HuH-7 (cell line): ENCODE results near the gene CAPS.

Source experiments
- DNase-seq: peaks from one replicate; pipeline ENCODE4 v3.0.0; 2011; ENCODE audit warnings: low spot score

CAPS gene

DNA sequence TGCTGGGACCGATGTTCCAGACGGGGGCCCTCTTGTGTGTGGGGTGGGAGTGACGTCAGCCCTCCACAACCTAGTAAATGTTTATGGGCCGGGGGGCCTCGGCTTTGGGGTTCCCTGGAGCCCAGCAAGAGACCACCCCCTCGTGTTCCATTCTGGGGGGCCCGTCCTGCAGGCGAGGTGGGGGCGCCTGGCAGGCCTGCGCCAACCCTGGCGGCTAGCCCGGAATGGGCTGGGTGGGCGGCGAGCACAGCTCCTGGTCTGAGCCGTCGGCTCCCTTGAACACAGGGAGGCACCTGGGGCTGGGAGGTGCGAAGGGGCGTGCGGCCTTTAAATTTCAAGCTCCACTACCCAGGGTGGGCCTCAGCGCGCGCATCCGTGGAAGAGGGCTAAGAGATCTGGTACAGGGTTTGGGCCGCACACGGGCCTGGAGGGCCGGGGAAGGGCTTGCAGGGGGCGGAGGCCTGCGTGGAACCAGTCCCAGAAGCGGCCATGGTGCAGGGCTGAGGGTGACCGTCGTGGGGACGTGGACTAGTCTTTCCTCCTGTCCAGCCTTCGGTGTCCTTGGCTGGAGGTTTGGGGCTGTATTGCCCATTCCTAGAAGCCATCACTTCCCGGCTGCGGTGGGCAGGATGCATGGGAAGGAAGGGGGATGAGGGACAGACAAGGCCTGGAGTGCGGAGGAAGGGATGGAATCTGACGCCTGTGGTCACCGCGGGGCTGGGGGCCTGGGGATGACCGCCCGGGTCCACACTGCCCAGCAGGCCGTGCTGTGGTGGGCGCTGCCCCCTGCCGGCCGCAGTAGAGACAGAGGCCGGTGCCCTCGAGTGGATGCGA, 21.9 kb upstream of the CAPS start:
- peak; percentile 72 for DNase-seq

DNA sequence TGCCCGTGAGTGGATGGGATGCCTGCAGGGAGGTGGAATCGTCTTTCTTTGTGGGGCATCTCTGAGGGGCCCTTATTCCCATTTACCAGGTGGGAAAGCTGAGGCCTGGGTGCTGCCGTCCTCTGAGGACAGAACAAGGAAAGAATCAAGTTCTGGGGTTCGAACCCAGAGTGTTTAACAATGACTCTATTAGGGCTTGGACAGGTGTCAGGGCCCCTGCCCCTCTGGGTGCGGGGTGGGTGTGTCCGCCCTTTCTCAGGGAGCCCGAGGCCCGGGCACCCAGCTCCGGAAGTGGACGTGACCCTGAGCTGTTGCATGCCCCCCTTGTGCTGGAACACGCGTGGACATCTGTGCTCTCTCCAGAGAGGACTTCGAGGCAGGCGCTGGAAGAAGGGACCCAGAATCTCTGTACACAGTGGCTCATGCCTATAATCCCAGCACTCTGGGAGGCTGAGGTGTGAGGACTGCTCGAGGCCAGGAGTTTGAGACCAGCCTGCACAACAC, 21.2 kb upstream of the CAPS start:
- DNase-seq = no peak

DNA sequence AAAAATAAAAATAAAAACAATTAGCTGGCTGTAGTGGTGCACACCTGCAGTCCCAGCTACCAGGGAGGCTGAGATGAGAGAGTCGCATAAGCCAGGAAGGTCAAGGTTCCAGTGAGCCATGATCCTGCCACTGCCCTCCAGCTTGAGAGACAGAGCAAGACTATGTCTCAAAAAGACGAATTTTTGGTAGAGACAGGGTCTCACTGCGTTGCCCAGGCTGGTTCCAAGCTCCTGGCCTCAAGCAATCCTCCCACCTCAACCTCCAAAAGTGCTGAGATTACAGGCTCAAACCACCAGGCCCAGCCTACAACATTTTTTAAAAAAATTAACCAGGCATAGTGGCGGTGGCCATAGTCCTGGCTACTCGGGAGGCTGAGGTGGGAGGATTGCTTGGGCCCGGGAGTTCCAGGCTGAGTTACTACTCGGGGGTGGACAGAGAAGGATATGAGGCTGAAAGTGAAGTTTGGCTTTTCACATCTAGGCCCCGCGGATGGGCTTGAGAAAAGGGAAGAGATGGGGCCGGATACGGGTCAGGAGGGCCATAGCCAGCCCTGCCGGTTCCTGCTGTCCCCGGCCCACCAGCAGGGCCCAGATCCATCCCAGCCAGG, 20.7 kb upstream of the CAPS start:
- DNase-seq = no peak

DNA sequence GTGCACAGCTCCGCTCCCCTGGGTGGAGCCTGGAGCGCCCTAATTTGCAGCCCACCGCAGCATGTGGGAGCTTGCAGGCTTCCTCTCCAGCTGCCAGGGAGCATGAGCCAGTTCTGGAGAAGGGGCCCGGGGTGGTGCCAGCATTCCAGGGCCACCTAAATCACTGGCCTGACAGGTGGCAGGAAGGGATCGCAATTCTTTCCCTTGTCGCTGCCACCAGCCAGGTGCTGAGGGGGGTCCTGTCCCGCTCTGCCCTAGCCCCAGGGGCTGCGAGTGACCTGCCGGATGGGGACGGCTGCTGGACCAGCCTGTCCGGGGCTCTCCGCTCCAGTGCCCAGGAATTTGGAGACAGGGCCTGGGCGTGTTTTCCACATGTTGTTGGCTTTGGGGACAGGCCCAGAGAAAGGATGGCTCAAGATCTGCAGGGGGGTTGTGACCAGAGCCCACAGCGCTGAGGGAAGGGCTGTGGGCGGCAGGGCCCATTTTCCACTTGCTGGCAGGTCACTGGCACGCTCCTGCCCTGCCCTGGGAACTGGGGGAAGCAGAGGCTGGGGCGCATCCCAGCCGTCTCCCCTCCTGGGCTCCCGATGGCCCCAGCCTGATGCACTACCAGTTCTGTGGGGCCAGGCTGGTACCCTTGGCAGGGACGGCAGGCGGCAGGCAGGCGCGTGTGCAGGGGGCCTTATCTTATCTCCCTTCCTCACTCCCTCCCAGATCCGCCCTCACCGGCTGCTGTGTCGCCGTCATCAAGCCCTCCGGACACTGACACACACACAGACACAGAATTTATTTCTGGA, 19.9 kb upstream of the CAPS start:
- no peak for DNase-seq

DNA sequence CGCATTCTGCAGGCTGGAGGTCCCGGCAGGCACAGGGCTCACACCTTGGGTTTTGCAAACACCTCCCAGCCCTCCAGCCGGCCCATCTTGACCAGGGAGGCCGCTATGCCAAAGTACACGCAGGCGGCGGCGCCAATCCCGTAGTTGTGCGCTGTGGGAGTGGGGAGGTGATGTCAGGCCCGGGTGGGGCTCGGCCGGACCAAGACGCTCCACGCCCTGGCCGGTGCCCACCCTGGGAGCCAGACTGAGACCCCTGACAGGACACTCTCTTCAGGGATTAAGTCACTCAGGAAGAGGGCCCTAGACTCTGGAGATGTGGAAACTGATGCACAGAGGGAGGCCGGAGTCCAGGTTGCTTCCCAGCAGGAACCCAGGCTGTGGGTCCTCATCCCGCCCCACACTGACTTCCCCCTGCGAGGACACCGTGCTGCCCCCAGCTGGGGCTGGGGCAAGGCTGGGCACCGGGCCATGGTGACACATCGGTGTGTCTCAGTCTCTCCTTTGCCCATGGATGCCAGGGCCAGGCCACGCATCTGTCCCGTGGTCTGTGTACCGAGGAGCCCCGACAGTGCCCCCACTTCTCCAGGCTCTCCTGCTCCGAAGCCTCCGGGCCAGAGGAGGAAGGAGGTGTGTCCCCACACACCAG, 19.2 kb upstream of the CAPS start:
- no peak for DNase-seq

DNA sequence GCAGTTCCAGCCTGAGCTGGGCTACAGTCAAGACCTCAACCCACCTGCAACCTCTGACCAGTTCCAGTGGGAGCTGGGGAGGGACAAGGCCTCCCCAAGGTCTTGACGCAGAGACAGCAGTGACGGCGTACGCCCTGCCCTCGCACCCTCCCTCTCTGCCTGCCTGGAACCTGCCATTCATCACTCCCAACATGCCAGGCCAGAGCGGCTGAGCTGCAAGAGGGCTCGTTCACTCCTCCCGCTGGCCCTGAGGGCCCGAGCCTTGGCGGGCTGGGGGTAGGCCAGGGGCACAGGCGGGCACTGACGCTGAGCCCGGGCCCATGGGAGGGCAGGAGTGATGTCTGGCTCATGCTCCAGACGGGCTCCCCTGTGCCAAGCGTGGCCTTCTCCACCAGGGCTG, 18.6 kb upstream of the CAPS start:
- DNase-seq = no peak

DNA sequence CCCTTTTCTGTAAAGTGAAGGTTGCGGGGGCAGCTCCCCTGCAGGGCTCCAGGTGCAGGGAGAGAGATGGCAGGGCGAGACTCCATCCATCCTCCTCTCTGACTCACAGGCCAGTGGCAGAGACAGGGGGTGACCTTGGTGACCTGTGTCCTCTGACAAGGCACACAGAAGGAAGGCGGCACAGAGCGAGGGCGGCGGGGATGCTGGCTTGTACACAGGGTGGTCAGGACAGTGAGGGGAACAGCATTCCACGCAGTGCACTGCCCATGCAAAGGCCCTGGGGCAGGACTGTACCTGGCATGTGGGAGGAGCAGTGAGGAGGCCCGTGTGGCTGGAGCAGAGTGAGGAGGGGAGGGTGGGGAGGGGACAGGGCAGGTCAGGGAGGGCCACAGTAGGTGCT, 18.2 kb upstream of the CAPS start:
- no peak for DNase-seq

DNA sequence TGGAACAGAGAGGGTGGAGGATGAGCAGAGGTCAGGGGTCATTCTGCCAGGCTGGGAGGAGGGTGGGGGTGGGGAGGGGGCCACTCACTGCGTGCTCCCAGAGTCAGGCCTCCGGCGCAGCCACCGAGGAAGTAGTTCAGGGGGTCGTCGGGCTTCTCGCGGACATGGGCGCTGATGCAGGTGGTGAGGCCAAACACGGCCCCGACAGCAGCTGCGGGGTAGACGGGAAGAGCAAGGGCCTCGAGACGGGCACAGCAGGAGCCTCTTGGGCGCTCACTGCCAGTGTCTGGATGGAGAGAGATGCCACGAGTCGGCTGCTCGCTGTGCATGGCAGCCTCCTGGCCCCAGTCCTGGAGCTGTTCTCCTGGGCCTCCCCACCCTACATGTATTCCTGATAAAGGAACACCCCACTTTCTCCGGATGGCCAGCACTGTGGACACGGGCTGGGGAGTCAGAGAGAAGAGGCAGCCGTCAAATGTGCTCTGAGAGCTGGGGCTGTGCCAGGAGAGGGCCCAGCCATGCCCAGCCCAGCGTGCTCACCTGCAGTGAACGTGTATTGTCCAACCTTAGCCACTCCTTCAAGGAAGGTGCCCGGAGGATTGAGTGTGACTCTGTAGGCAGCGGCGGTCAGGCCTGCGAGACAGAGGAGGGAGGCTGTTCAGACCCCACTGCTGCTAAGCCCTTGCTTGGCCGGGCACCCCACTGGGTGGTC, 17.5 kb upstream of the CAPS start:
- no peak for DNase-seq

DNA sequence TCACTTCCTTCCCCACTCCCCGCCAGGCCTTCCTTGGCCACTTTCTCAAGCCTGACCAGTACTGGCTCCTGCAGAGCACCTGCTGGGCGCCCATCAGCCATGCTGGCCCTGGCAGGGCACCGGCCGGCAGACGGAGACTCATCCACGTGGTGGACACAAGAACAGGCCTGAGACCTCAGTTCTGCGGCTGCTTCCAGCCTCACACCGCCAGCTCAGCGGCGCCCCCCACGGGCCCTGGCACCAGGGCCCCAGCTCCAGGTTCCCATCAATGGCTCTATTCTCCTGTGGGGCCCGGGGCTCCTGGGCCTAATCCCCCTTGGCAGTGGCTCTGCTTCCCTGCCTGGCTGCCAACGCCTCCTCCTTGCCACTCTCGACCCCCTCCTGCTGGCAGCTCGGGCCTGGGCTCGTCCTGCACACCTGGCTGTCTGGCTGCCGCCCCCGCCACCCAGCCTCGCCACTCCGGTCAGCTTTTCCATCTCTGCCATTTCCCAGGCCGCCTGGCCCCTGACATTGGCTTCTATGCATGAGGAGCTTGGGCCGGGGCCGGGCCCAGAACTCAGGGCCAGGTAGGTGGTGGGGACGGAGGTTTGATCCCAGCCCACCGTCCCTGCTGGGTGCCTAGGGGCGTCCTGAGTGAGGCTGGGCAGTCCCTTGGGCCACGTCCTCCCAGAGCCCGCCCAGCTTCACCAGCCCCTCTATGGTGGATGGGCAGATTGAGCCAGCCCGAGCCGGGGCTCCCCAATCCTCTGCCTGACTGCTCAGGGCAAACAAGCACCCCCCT, 16.7 kb upstream of the CAPS start:
- no peak for DNase-seq

DNA sequence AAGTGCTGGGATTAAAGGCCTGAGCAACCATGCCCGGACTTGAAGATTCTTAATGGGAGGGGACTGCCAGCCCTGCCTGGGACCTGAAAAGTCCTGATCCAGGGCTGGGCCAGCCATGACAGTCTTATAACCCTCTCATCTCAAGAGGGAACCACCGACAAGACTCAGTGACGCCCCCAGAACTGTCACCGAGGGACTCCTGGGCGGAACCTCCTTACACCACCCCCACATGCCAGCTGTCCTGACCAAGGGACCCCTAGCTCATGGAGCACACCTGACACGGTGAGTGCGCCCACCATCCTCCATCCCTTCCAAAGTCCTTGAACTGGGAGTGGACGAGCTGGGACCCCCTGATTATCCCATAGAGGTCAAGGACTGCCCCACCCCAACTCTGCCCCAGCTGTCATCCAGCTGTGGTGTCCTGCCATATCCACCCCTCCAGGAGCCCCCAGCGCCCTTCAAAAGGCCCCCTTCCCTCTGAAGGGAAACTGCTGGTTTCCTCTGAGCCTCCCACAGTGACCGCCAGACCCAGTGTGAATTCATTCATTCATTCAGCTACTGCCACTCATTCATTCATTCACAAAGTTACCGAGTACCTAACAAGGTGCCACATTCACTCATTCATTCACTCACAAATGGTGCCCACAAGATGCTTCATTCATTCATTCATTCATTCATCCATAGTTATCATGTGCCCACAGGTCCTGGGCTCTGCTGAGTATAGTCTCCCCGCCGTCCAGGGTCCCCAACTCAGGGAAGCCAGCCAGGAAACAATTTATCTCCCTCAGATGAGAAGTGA, 14.1 kb upstream of the CAPS start:
- DNase-seq = no peak

DNA sequence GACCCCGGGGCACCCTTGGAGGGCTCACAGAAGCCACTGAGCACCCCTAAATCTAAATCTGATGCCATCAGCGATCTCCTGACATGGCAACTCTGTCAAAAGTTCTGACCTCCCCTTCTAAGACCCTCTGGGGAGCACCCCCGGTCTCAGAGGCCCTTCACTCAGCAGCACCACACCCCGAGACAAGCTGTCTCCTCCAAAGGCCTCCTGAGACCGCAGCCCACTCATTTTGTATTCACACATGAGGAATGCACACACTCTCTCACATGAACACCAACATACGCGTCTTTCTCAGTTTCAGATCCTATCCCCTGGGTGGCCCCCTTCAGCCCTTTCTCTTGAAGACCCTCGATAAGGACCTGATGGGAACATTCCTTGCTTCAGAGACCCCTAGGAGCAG, 13.1 kb upstream of the CAPS start:
- DNase-seq = no peak

DNA sequence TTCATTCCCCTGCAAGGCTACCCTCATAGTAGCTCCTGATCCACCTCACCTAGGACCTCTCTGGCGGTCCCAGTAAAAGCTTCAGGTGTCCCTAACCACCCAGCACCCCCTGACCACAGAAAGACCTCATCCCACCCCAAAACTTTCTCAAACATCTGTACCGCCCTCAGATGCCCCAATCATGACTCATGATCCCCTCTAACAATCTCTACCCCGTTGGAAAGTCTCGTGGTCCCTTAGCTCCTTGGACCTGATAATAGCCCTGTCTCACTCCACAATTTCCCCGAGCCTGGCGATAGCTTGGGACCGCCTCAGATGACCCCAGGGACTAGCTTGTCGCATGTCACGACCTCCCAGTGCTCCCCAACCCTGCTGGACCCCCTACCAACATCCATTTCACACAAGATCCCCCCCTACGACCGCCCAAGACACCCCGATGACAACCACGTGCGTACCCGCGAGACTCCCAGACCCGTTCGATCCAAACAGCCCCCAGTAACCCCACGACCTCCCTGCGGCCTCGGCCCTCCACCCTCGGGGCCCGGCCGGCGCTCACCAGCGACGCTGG, 10.9 kb upstream of the CAPS start:
- DNase-seq = no peak

DNA sequence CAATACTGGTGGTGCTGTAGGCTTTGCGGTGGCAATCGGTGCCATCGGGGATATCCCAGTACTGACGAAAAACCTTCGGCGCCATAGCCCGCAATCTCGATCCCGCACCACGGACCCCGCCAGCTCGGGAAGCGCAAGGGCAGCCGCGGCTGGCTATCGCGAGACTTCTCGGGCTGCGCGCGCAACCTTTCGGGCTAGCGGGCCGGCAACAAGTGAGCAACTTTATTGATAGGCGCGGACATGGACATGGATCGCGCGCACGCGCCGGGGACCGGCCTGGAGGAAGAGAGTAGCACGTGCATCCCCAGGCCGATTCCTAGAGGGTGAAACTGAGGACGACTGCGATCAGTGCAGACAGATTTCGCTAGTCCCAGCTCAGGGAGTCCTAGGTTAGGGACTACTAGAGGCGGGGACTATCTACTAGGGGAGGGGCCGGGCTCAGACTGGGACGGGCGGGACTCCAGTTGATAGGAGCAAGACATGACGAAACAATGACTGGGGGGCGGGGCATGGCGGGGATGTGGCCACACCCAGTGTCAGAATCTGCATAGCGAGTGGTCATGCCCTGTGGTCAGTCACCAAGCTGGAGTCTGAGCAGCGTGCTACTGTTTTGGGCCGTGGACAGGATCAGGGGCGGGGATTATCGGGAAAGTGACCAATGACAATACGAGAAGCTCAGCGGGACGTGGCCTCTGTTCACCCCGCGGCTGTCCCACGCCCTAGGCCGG, 10.3 kb upstream of the CAPS start, which contains the start of gene NDUFA11:
TSS of gene NDUFA11 (minus strand) at position 167 of the 728 bp plus-strand sequence. CDS start at position 85, 82 bp downstream.
- peak; percentile 91 for DNase-seq

DNA sequence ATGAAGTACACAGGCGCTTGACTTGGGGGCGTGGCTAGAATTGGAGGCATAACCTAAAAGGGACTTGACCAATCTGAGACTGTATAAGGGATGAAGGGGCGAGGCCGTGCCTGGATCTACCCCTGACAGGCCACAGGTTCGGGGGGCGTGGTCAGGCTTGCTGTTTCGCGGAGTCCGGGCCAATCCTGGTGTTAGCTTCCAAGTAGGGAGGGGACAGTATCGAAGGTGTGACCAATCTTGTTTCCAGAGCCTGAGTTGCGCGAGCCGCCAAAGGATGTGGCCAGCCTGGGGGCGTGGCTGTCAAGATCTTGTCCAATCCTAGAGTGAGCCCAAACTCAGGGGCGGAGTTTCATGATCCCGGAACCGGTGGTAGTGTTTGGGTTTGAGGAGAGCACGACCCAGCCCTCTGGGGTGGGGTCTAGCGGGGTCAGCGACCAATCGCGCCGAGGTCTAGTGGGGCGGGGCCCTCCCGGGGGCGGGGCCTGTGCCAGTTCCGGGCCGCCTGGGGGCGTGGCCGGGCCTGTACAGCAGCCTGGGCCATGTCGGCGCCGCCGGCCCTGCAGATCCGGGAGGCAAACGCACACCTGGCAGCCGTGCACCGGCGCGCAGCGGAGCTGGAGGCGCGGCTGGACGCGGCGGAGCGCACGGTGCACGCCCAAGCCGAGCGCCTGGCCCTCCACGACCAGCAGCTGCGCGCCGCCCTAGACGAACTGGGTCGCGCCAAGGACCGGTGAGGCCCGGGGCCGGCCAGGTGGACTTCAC, 9.5 kb upstream of the CAPS start, which contains the start of gene VMAC:
TSS of gene VMAC (plus strand) at position 521 of the 762 bp plus-strand sequence. CDS start at position 540, 19 bp downstream.
- DNase-seq = peak; percentile 92

DNA sequence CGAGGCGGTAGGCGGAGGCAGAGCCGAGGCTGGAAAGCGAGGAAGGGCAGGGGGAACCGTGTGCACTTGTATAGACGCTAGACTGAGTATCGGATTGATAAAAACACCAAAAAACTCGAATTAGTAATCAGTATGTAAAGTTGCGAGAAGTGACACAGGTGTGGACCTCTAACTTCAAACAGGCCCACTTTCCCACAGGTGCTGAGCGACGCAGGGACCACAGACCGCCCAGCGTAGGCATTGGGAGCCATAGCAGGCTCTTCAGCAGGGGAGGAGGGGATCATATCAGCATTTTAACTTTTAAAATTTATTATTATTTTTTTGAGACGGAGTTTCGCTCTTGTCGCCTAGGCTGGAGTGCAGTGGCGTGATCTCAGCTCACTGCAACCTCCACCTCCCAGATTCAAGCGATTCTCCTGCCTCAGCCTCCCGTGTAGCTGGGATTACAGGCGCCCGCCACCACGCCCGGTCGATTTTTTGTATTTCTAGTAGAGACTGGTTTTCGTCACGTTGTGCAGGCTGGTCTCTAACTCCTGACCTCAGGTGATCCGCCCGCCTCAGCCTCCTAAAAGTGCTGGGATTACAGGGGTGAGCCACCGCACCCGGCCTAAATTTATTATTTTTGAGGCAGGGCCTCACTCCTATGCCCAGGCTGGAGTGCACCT, 8.8 kb upstream of the CAPS start:
- DNase-seq = no peak

DNA sequence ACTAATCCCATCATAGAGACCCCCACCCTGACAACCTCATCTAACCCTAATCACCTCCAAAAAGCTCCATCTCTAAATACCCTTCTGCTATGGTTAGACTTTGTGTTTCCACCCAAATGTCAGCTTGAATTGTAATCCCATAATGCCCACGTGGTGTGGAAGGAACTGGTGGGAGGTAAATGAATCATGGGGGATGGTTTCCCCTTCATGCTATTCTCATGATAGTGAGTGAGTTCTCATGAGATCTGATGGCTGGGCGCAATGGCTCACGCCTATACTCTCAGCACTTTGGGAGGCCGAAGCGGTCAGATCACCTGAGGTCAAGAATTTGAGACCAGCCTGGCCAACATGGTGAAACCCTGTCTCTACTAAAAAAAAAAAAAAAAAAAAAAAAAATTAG, 6.8 kb upstream of the CAPS start:
- DNase-seq = no peak

DNA sequence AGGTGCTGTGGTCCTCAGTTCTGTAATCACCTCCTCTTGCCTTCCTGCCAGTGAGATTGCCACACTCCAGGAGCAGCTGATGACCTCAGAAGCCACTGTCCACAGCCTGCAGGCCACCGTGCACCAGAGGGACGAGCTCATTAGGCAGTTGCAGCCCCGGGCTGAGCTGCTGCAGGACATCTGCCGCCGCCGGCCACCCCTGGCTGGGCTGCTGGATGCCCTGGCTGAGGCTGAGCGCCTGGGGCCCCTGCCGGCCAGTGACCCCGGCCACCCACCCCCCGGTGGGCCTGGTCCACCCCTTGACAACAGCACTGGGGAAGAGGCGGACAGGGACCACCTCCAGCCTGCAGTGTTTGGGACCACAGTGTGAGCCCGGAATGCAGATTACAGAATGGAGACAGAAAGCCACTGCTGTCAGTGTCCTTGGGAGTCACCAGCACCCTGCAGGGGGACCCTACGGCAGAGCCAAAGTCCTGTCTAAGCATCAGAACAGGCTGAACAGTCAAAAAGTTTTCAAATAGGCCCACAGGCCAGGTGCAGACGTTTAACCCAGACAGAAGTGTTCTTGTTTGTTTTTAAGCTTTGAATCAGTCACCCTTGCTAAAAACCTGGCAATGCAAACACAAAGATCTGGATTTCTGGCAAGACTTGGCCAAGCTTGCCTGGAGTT, 5.1 kb upstream of the CAPS start:
- DNase-seq = peak; percentile 39
